ENCODE measurements around the gene ZNF507. TPM values are rescaled to one million over a fixed set of nuclear protein-coding genes. Genes with fewer than 3 reads are reported as not detected.

ZNF507 gene
- total and polyA plus RNA-seq, 8 donors, result 3.5 to 14.7 (median 8.9) TPM

DNA sequence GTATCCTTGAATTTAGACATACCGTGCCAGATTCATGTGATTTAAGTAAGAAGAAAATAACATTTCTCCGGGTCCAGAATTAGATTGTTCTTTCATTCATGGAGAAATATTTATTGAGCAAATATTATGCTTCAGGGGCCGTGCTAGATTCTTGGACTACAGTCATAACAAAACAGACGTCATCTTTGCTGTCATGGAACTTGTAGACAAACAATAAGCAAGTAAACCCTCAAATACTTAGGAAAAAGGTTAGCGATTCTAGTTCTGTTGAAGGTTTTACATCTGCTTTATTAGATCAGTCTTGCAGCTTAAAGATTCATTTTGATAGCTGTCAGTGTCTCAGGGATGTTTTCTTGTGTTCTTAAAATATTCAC is 16.9 kb downstream of the ZNF507 start:
- FAIRE-seq (no peak), DNase-seq (no peak), ATAC-seq (peak in 3 of 4 donors; percentile 16 to 45 (median 42))
- Histone ChIP-seq H3K36me3 (peaks cover 0 to 28% (median 0%) of the 10 kb centered on the region in 3 donors), H3K4me3 (no peak overlapping the region), H3K27me3 (no peaks in the 10 kb centered on the region), H3K4me1 (peaks cover 16 to 36% (median 16%) of the 10 kb centered on the region in 3 donors), H3K27ac (peak overlapping the region in 3 of 4 donors; percentile 53 to 65 (median 59)), H3K9me3 (no peaks in the 10 kb centered on the region)
- intact Hi-C loops (cut with DNase I), result no loop called here
- 36 to 43% methylated on average over 5 of the region's 5 CpGs for WGBS, 2 donors
- TF ChIP-seq, protein P1, sequence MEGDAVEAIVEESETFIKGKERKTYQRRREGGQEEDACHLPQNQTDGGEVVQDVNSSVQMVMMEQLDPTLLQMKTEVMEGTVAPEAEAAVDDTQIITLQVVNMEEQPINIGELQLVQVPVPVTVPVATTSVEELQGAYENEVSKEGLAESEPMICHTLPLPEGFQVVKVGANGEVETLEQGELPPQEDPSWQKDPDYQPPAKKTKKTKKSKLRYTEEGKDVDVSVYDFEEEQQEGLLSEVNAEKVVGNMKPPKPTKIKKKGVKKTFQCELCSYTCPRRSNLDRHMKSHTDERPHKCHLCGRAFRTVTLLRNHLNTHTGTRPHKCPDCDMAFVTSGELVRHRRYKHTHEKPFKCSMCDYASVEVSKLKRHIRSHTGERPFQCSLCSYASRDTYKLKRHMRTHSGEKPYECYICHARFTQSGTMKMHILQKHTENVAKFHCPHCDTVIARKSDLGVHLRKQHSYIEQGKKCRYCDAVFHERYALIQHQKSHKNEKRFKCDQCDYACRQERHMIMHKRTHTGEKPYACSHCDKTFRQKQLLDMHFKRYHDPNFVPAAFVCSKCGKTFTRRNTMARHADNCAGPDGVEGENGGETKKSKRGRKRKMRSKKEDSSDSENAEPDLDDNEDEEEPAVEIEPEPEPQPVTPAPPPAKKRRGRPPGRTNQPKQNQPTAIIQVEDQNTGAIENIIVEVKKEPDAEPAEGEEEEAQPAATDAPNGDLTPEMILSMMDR (IDR thresholded peaks at IDR 0.05), result no peak

DNA sequence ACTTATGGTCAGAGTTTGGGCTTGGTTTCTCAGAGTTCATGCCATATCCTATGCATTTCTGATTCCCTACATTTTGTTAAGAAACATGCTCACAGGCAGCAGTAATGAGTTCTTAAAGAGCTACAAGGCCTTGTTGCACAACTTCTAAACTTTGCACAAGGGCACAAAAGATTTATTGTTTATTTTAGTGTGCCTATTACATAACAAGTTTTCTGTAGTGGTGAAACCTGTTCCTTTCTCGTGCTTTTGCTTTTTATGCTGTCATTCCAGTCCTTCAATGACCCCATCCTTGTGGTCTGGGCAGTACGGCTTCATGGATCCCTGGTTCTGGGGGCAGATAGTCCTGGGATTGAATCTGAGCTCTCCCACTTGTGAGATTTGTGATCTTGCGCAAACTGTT is 17.8 kb downstream of the ZNF507 start:
- Histone ChIP-seq H3K4me3 (no peak overlapping the region), H3K9me3 (no peaks in the 10 kb centered on the region), H3K36me3 (peaks cover 0 to 21% (median 0%) of the 10 kb centered on the region in 3 donors), H3K4me1 (peaks cover 16 to 36% (median 16%) of the 10 kb centered on the region in 3 donors), H3K27ac (peak overlapping the region; percentile 53 to 65 (median 60)), H3K27me3 (no peaks in the 10 kb centered on the region)
- FAIRE-seq, result no peak
- intact Hi-C loops (cut with DNase I), result no loop called here
- WGBS, 2 donors, result 25 to 45% methylated on average over 3 of the region's 3 CpGs
- peak in 1 of 6 donors; percentile 21 for DNase-seq
- peak; percentile 79 to 90 (median 87) for ATAC-seq
- TF ChIP-seq, protein P1 (IDR thresholded peaks at IDR 0.05), result no peak

DNA sequence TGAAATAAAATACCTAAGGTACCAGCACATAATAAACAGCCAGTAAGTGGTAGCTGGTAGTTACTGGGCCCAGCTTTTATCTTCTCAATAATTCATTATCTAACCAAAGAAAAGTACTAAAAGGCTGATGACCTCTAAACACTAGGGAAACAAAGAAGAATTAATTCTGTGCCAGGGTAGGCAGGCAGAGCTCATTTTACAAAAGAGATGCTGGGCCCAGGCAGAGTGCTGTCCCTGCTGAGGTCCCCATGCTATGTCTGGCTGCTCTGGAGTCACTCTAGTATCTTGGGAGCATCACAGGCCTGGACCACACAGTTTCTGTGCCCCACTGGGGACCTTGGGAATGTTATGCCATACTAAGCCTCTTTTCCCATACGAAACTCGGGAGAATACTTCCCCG is 18.2 kb downstream of the ZNF507 start:
- H3K4me1 ChIP-seq, result peaks cover 16 to 36% (median 16%) of the 10 kb centered on the region in 3 donors
- intact Hi-C loops (cut with DNase I), result no loop called here
- H3K36me3 ChIP-seq, result peaks cover 0 to 16% (median 0%) of the 10 kb centered on the region in 3 donors
- ATAC-seq (peak in 3 of 4 donors; percentile 5 to 31 (median 24)), FAIRE-seq (no peak), DNase-seq (no peak)
- no peak overlapping the region for H3K4me3 ChIP-seq
- H3K27ac ChIP-seq, result peak overlapping the region; percentile 53 to 65 (median 60)
- no peaks in the 10 kb centered on the region for H3K27me3 ChIP-seq
- WGBS, 2 donors, result 94 to 97% methylated on average over 3 of the region's 3 CpGs
- TF ChIP-seq, protein P1 (IDR thresholded peaks at IDR 0.05), result no peak
- H3K9me3 ChIP-seq, result no peaks in the 10 kb centered on the region

DNA sequence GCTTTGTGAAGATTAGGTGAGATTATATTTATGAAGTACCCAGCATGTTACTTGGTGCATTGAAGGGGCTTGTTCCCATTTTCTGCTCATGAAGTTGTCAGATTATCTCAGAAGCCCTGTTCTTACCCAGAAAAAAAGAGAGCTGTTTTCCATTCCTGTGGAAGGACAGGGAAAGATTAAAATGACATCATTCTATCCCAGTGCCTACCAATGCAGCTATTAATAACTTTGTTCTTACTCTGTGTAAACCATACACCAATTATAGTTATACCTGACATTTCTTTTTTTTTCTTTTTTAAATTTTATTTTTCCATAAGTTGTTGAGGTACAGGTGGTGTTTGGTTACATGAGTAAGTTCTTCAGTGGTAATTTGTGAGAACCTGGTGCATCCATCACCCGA is 18.6 kb downstream of the ZNF507 start:
- Histone ChIP-seq H3K9me3 (no peaks in the 10 kb centered on the region), H3K4me3 (no peak overlapping the region), H3K27me3 (no peaks in the 10 kb centered on the region), H3K27ac (peak overlapping the region; percentile 53 to 65 (median 60)), H3K36me3 (peaks cover 0 to 12% (median 0%) of the 10 kb centered on the region in 3 donors), H3K4me1 (peaks cover 16 to 36% (median 16%) of the 10 kb centered on the region in 3 donors)
- FAIRE-seq (no peak), ATAC-seq (peak in 2 of 4 donors; percentile 7 to 25), DNase-seq (no peak)
- WGBS, 2 donors, result 81 to 98% methylated on average over 1 of the region's 1 CpG
- intact Hi-C loops (cut with DNase I), result no loop called here
- TF ChIP-seq, protein P1 (IDR thresholded peaks at IDR 0.05), result no peak

DNA sequence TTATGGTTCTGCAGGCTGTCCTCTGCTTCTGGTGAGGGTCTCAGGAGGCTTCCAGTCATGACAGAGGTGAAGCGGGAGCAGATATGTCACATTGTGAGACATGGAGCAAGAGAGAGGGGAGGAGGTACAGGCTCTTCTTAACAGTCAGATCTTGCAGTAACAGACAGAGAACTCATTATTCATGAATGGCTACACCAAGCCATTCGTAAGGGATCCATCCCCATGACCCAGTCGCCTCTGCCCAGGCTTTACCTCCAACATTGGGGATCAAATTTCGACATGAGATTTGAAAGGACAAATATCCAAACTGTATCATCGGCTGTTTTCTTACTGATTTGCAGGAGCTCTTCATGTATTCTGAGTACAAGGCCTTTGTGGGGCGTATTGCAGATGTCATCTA is 21.7 kb downstream of the ZNF507 start:
- no peaks in the 10 kb centered on the region for H3K9me3 ChIP-seq
- no peak for ATAC-seq
- WGBS, 2 donors, result 82 to 84% methylated on average over 6 of the region's 6 CpGs
- TF ChIP-seq, protein P1 (IDR thresholded peaks at IDR 0.05), result no peak
- intact Hi-C loops (cut with DNase I), result no loop called here
- no peak for DNase-seq
- H3K36me3 ChIP-seq, result peaks cover 0 to 5% (median 0%) of the 10 kb centered on the region in 3 donors
- H3K27me3 ChIP-seq, result no peaks in the 10 kb centered on the region
- H3K27ac ChIP-seq, result no peak overlapping the region
- H3K4me3 ChIP-seq, result no peak overlapping the region
- no peak for FAIRE-seq
- H3K4me1 ChIP-seq, result peaks cover 12 to 24% (median 13%) of the 10 kb centered on the region in 3 donors

All from pancreas (tissue), 10 donors.